Mucosa of stomach (tissue), 1 donor: ENCODE measurements around the gene ELF5.

Experiments used
- H3K27me3 ChIP-seq: one replicate; pipeline ENCODE4 v1.7.0; 2013; ENCODE audit warnings: mild to moderate bottlenecking, low read length; ENCODE audit not compliant: control insufficient read depth, insufficient read depth
- H3K36me3 ChIP-seq: one replicate; pipeline ENCODE4 v1.7.0; 2013; ENCODE audit warnings: low read length; ENCODE audit not compliant: control insufficient read depth, insufficient read depth
- H3K4me1 ChIP-seq: one replicate; pipeline ENCODE4 v1.7.0; 2013; ENCODE audit warnings: mild to moderate bottlenecking, low read length; ENCODE audit not compliant: control insufficient read depth, insufficient read depth
- H3K4me3 ChIP-seq: one replicate; pipeline ENCODE4 v1.7.0; 2013; ENCODE audit warnings: low read length
- H3K9ac ChIP-seq: one replicate; pipeline ENCODE4 v1.7.0; 2013; ENCODE audit warnings: mild to moderate bottlenecking, low read length, moderate library complexity
- H3K9me3 ChIP-seq: one replicate; pipeline ENCODE4 v1.7.0; 2013; ENCODE audit warnings: mild to moderate bottlenecking, low read length, moderate library complexity; ENCODE audit not compliant: control insufficient read depth
- donor health status: Pancreatic carcinoma.

Gene ELF5

GRCh38 chr11:34483106-34483874 lies 30.3 kb downstream of the ELF5 start:
- Histone ChIP-seq H3K36me3 (no peaks in the 10 kb centered on the region), H3K4me3 (no peak overlapping the region), H3K9ac (no peak overlapping the region), H3K4me1 (no peaks in the 10 kb centered on the region), H3K9me3 (no peaks in the 10 kb centered on the region), H3K27me3 (no peaks in the 10 kb centered on the region)

- H3K4me1 ChIP-seq, result no peaks in the 10 kb centered on the region
- H3K36me3 ChIP-seq, result no peaks in the 10 kb centered on the region
- no peaks in the 10 kb centered on the region for H3K9me3 ChIP-seq
- H3K27me3 ChIP-seq, result no peaks in the 10 kb centered on the region
- H3K4me3 ChIP-seq, result no peak overlapping the region
- no peak overlapping the region for H3K9ac ChIP-seq
These were observed 32.3 kb downstream of the ELF5 start for GRCh38 chr11:34481307-34481706.

GRCh38 chr11:34480314-34480713 lies 33.3 kb downstream of the ELF5 start:
- H3K9ac ChIP-seq, result no peak overlapping the region
- H3K4me3 ChIP-seq, result no peak overlapping the region
- no peaks in the 10 kb centered on the region for H3K4me1 ChIP-seq
- no peaks in the 10 kb centered on the region for H3K36me3 ChIP-seq
- H3K27me3 ChIP-seq, result no peaks in the 10 kb centered on the region
- no peaks in the 10 kb centered on the region for H3K9me3 ChIP-seq

GRCh38 chr11:34478845-34479663 lies 34.5 kb downstream of the ELF5 start:
- Histone ChIP-seq H3K36me3 (no peaks in the 10 kb centered on the region), H3K4me1 (no peaks in the 10 kb centered on the region), H3K9ac (no peak overlapping the region), H3K27me3 (no peaks in the 10 kb centered on the region), H3K4me3 (no peak overlapping the region), H3K9me3 (no peaks in the 10 kb centered on the region)

- Histone ChIP-seq H3K36me3 (no peaks in the 10 kb centered on the region), H3K4me3 (no peak overlapping the region), H3K27me3 (no peaks in the 10 kb centered on the region), H3K9ac (no peak overlapping the region), H3K9me3 (no peaks in the 10 kb centered on the region), H3K4me1 (no peaks in the 10 kb centered on the region)
These were observed 36.7 kb downstream of the ELF5 start for GRCh38 chr11:34476849-34477248.

- Histone ChIP-seq H3K9ac (no peak overlapping the region), H3K36me3 (no peaks in the 10 kb centered on the region), H3K27me3 (no peaks in the 10 kb centered on the region), H3K4me1 (no peaks in the 10 kb centered on the region), H3K9me3 (no peaks in the 10 kb centered on the region), H3K4me3 (no peak overlapping the region)
These were observed 37.9 kb downstream of the ELF5 start for GRCh38 chr11:34475656-34476055.

GRCh38 chr11:34473603-34474169 lies 39.9 kb downstream of the ELF5 start:
- peaks cover 7% of the 10 kb centered on the region for H3K36me3 ChIP-seq
- H3K9me3 ChIP-seq, result no peaks in the 10 kb centered on the region
- no peak overlapping the region for H3K9ac ChIP-seq
- H3K27me3 ChIP-seq, result no peaks in the 10 kb centered on the region
- no peaks in the 10 kb centered on the region for H3K4me1 ChIP-seq
- H3K4me3 ChIP-seq, result no peak overlapping the region

- no peak overlapping the region for H3K4me3 ChIP-seq
- H3K36me3 ChIP-seq, result peaks cover 14% of the 10 kb centered on the region
- no peak overlapping the region for H3K9ac ChIP-seq
- H3K9me3 ChIP-seq, result no peaks in the 10 kb centered on the region
- no peaks in the 10 kb centered on the region for H3K27me3 ChIP-seq
- no peaks in the 10 kb centered on the region for H3K4me1 ChIP-seq
These were observed 45.3 kb downstream of the ELF5 start for GRCh38 chr11:34468209-34468841.

- no peak overlapping the region for H3K9ac ChIP-seq
- no peaks in the 10 kb centered on the region for H3K9me3 ChIP-seq
- no peak overlapping the region for H3K4me3 ChIP-seq
- H3K4me1 ChIP-seq, result no peaks in the 10 kb centered on the region
- no peaks in the 10 kb centered on the region for H3K27me3 ChIP-seq
- H3K36me3 ChIP-seq, result peaks cover 14% of the 10 kb centered on the region
These were observed 46.6 kb downstream of the ELF5 start for GRCh38 chr11:34466802-34467488.

- Histone ChIP-seq H3K9ac (no peak overlapping the region), H3K4me3 (no peak overlapping the region), H3K27me3 (no peaks in the 10 kb centered on the region), H3K9me3 (no peaks in the 10 kb centered on the region), H3K4me1 (peaks cover 2% of the 10 kb centered on the region), H3K36me3 (peaks cover 13% of the 10 kb centered on the region)
These were observed 49.0 kb downstream of the ELF5 start for GRCh38 chr11:34464591-34465051.

- Histone ChIP-seq H3K36me3 (peaks cover 7% of the 10 kb centered on the region), H3K27me3 (no peaks in the 10 kb centered on the region), H3K9ac (no peak overlapping the region), H3K4me3 (no peak overlapping the region), H3K9me3 (no peaks in the 10 kb centered on the region), H3K4me1 (peaks cover 7% of the 10 kb centered on the region)
These were observed 52.4 kb downstream of the ELF5 start for GRCh38 chr11:34461215-34461614.
